GM15510 (cell line): Measurements from ENCODE around the gene KLHL1.

Experiments used
- POLR2A ChIP-seq: IDR thresholded peaks from 3 replicates; pipeline ENCODE4 v1.6.1; 2011; ENCODE audit warnings: borderline replicate concordance; ENCODE audit not compliant: insufficient read length; ENCODE audit errors: extremely low read depth

The KLHL1 gene, protein sequence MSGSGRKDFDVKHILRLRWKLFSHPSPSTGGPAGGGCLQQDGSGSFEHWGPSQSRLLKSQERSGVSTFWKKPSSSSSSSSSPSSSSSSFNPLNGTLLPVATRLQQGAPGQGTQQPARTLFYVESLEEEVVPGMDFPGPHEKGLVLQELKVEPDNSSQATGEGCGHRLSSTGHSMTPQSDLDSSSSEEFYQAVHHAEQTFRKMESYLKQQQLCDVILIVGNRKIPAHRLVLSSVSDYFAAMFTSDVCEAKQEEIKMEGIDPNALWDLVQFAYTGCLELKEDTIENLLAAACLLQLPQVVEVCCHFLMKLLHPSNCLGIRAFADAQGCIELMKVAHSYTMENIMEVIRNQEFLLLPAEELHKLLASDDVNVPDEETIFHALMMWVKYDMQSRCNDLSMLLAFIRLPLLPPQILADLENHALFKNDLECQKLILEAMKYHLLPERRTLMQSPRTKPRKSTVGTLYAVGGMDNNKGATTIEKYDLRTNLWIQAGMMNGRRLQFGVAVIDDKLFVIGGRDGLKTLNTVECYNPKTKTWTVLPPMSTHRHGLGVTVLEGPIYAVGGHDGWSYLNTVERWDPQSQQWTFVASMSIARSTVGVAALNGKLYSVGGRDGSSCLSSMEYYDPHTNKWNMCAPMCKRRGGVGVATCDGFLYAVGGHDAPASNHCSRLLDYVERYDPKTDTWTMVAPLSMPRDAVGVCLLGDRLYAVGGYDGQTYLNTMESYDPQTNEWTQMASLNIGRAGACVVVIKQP

GRCh38 chr13:70108356-70109105, at the start of gene KLHL1:
Gene KLHL1 (minus strand): TSS chr13:70108452. CDS start chr13:70107699, 753 bp downstream.
- no peak for TF ChIP-seq POLR2A

DNA sequence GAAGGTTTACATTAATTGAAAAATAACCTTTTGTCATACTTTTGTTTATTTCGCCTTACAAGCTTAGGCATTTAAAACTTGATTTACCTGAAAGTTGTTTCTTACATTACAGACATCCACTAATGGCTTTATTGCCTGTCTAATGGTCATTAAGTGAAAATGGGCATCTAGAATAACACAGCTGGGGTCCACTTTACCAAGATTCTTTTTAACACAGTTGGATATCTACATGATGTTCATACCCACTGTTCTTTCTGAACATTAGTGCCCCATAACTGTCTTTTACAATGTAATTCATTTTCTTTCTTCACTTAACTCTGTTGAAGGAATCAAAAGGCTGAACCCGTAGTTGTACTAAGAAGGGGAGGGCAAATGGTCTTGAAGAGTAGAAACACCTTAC, 19.8 kb upstream of the KLHL1 start:
- no peak for TF ChIP-seq POLR2A

DNA sequence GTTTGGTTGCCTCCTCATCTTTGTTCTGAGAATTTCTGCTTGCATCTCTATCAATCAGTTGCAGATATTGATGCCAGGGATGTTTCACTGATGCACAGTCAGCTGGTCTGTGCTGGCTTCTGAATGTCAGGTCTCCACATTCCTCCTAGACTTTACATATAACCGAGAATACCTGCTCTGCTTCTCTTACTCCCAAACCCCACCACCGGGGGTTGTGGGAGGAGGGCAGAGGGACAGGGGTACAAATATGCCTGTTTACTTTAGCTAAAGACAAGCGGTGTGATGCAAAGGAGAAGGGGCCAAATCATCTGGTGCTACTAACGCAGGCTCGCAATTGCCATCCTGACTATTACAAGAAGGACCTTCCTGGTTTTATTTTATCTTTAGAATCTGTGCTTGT, 17.4 kb upstream of the KLHL1 start:
- TF ChIP-seq POLR2A, result no peak

- TF ChIP-seq POLR2A, result no peak
Observed at GRCh38 chr13:70117338-70117905, 9.2 kb upstream of the KLHL1 start.

DNA sequence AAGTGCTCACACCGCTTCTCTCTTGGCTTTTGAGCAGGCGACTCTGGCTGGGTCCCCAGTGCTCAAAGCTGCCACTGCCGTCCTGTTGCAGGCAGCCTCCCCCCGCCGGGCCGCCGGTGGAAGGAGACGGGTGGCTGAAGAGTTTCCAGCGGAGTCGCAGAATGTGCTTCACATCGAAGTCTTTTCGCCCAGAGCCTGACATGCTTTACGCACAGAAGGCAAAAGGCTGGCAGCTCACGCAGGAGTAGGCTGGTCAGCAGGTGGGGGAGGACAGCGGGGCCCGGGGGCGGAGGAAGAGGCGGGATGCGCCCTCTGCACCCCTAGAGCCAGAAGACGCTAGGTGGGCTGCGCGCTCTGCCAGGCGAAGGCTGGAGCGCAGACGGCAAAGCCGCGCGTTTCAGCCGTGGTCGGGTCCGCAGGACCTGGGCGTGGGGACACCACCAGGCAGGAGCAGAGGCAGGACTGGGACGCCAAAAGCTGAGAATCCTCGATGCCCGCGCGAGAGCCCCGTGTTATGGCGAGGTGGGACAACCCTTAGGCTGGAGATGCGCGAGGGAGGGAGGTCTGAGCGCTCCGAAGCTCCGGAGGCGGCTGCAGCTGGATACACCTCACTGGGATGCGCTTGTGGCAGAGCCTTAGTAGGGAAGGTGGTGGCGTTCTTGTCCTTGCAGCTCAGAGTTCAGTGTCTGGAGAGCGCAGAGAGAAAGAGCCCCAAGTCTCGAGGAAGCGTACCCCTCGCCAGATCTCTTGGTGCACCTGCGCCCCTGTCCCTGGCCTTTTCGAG, 562 bp downstream of the KLHL1 start, which contains the start of gene ATXN8OS:
TSS of gene ATXN8OS (plus strand) at position 329 of the 784 bp plus-strand sequence.
- TF ChIP-seq POLR2A, result no peak

- no peak for TF ChIP-seq POLR2A
Observed at GRCh38 chr13:70107125-70107497, 1.1 kb downstream of the KLHL1 start.

DNA sequence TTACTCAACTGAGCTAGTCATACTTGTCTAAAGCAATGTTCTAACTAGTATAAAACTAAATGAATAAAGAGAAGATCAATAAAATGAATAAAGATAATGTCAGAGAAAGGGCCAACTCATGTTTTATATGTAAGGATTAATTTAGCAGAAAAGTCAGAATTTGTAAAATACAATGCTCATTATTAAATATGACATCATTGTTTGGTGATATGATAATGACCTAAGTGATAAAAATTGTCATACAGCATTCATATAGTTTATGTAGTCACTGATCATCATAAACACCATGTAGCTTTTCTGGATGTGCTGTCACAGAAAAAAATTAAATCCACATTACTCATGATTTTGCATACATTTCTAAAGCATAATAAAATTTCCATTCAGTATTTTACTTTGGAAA, 3.8 kb downstream of the KLHL1 start:
- TF ChIP-seq POLR2A, result no peak

- no peak for TF ChIP-seq POLR2A
Observed at GRCh38 chr13:70098669-70099068, 9.6 kb downstream of the KLHL1 start.

DNA sequence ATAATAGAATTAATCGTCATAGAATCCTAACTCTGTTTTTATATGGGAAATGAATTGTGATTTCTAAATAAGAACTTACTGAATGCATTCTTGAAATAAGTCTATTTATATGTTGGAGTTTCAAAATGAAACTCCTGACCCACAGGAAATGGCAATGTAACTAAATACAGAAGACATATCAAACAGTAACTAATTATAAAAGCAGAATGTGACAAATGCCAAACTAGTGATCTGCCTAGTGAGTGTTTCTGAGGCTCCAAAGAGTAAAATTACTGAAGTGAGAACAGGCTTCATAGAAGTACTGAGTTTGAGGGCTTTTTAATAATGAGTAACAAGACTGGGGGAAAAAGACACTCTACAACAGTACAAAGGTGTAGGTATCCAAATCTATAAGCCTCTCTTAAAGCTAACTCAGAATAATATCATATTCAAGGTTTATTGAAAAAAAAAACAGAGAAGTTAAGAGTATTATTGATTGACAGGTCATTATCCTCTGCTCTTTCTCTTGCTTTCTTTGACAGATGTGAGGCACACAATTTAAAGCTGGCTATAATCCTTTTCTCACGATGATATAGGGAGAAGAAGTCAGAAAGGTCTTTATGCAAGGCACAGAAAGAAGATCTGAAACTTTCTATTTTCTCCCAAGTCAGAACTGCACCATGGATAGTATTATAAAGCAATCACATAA, 18.1 kb downstream of the KLHL1 start:
- TF ChIP-seq POLR2A, result no peak

GRCh38 chr13:70088926-70089325, 19.3 kb downstream of the KLHL1 start:
- TF ChIP-seq POLR2A, result no peak

- no peak for TF ChIP-seq POLR2A
Observed at GRCh38 chr13:70087247-70087646, 21.0 kb downstream of the KLHL1 start.

DNA sequence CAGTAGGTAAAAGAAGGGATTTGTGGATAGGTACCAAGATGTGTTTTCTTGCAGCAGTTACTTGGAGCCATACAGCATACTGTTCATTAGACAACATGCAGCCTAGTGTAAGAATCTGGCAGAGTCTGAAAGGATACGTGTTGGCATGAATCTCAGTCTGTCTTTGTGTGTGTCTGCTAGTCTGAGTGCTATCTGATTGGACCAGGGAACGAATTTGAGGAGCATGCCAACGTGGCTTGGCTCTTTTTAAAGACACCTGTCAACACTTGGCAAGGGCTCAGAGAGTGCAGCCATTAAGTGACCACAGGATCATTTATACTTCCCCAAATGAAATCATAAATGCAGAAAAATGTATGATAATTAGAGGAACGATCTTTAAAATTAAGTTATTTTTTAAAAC, 28.2 kb downstream of the KLHL1 start:
- TF ChIP-seq POLR2A, result no peak

- no peak for TF ChIP-seq POLR2A
Observed at GRCh38 chr13:70054572-70054971, 53.7 kb downstream of the KLHL1 start.
